GM21526 (cell line): ENCODE measurements around the gene MAPKBP1.

ENCODE experiments used
- ATAC-seq: cut with Tn5 transposase; IDR thresholded peaks from one replicate; pipeline ENCODE4 v1.9.1; 2021; ENCODE audit warnings: moderate library complexity; ENCODE audit not compliant: unreplicated experiment, low FRiP score

Gene MAPKBP1

GRCh38 chr15:41861736-41862356 is 87.6 kb downstream of the MAPKBP1 start:
- no peak for ATAC-seq

- no peak for ATAC-seq
Observed at GRCh38 chr15:41862515-41863116, 88.3 kb downstream of the MAPKBP1 start.

GRCh38 chr15:41865490-41866055 is 91.3 kb downstream of the MAPKBP1 start:
- ATAC-seq: no peak

- ATAC-seq: no peak
Observed at GRCh38 chr15:41866263-41866703, 92.0 kb downstream of the MAPKBP1 start.

GRCh38 chr15:41866872-41867579 is 92.7 kb downstream of the MAPKBP1 start:
- no peak for ATAC-seq

- ATAC-seq: no peak
Observed at GRCh38 chr15:41868321-41868720, 94.0 kb downstream of the MAPKBP1 start.

GRCh38 chr15:41869770-41870688 is 95.7 kb downstream of the MAPKBP1 start:
- ATAC-seq: no peak

GRCh38 chr15:41870689-41871081 is 96.4 kb downstream of the MAPKBP1 start:
- no peak for ATAC-seq

GRCh38 chr15:41871175-41871905 is 97.1 kb downstream of the MAPKBP1 start:
- ATAC-seq: no peak

- ATAC-seq: no peak
Observed at GRCh38 chr15:41872166-41872747, 98.0 kb downstream of the MAPKBP1 start.

- ATAC-seq: no peak
Observed at GRCh38 chr15:41873711-41874110, 99.4 kb downstream of the MAPKBP1 start.

GRCh38 chr15:41874736-41875135 is 100.5 kb downstream of the MAPKBP1 start:
- ATAC-seq: no peak

GRCh38 chr15:41876007-41876406 is 101.7 kb downstream of the MAPKBP1 start:
- no peak for ATAC-seq

GRCh38 chr15:41876689-41877088 is 102.4 kb downstream of the MAPKBP1 start:
- ATAC-seq: no peak
